BLaER1 treated with 17β-estradiol and CSF1 and Interleukin-3, amounts not matched to agents 10 nM and 100 nM (cell line): Measurements from ENCODE around the gene TFAP2C.
"Not testable (repeated sequence)": the region's sequence is repeated elsewhere in the genome, so short reads cannot be mapped to it uniquely, and the experiment has no call there.

Experiments
- H3K27ac ChIP-seq, 11 experiments: shearing (Covaris generic); formaldehyde crosslinking; 2 replicates each; pipeline ENCODE4 v1.8.1; 2022
- H3K27me3 ChIP-seq, 11 experiments: shearing (Covaris generic); formaldehyde crosslinking; 2 replicates each; pipeline ENCODE4 v1.8.1; 2022
- H3K36me3 ChIP-seq, 11 experiments: shearing (Covaris generic); formaldehyde crosslinking; 2 replicates each; pipeline ENCODE4 v1.8.1; 2022
- H3K4me1 ChIP-seq, 10 experiments: shearing (Covaris generic); formaldehyde crosslinking; 2 replicates each; pipeline ENCODE4 v1.8.1; 2022
- H3K4me2 ChIP-seq, 11 experiments: shearing (Covaris generic); formaldehyde crosslinking; 2 replicates each; pipeline ENCODE4 v1.8.1; 2022
- H3K4me3 ChIP-seq, 10 experiments: shearing (Covaris generic); formaldehyde crosslinking; 2 replicates each; pipeline ENCODE4 v1.8.1; 2022
- H3K9ac ChIP-seq, 11 experiments: shearing (Covaris generic); formaldehyde crosslinking; 2 replicates each; pipeline ENCODE4 v1.8.1; 2022
- H3K9me3 ChIP-seq, 11 experiments: shearing (Covaris generic); formaldehyde crosslinking; replicated peaks in 1 of 11; 2 replicates each; pipeline ENCODE4 v1.8.1; 2022
- H4K20me1 ChIP-seq, 11 experiments: shearing (Covaris generic); formaldehyde crosslinking; 2 replicates each; pipeline ENCODE4 v1.8.1; 2022
- Cebpa-rat ChIP-seq, 11 experiments: shearing (Covaris generic); IDR thresholded peaks; 2 replicates each; pipeline ENCODE4 v1.8.1; 2022

TFAP2C gene

GRCh38 chr20:56609321-56609720, 19.8 kb upstream of the TFAP2C start:
- H3K27me3 ChIP-seq = no peaks in the 10 kb centered on the region
- TF ChIP-seq Cebpa-rat (IDR thresholded peaks at IDR 0.05) = no peak
- no peak overlapping the region for H3K4me2 ChIP-seq
- no peaks in the 10 kb centered on the region for H4K20me1 ChIP-seq
- H3K9me3 ChIP-seq = no peaks in the 10 kb centered on the region
- H3K36me3 ChIP-seq = no peaks in the 10 kb centered on the region
- H3K27ac ChIP-seq = no peak overlapping the region
- no peak overlapping the region for H3K4me3 ChIP-seq
- H3K9ac ChIP-seq = no peak overlapping the region
- peaks cover 0 to 7% (median 0%) of the 10 kb centered on the region in 10 experiments; a peak in 6 of 20 replicates for H3K4me1 ChIP-seq

- no peaks in the 10 kb centered on the region for H3K9me3 ChIP-seq
- no peaks in the 10 kb centered on the region for H3K27me3 ChIP-seq
- no peak overlapping the region for H3K4me3 ChIP-seq
- no peaks in the 10 kb centered on the region for H3K36me3 ChIP-seq
- H3K4me1 ChIP-seq = peaks cover 0 to 7% (median 0%) of the 10 kb centered on the region in 10 experiments; a peak in 6 of 20 replicates
- H3K9ac ChIP-seq = no peak overlapping the region
- no peak overlapping the region for H3K27ac ChIP-seq
- no peak overlapping the region for H3K4me2 ChIP-seq
- no peak for TF ChIP-seq Cebpa-rat (IDR thresholded peaks at IDR 0.05)
- H4K20me1 ChIP-seq = no peaks in the 10 kb centered on the region
Observed at GRCh38 chr20:56610098-56610497, 19.0 kb upstream of the TFAP2C start.

- Histone ChIP-seq H4K20me1 (no peaks in the 10 kb centered on the region), H3K36me3 (no peaks in the 10 kb centered on the region)
Observed at GRCh38 chr20:56614196-56614595, 14.9 kb upstream of the TFAP2C start.

GRCh38 chr20:56616716-56617115, 12.4 kb upstream of the TFAP2C start:
- peaks cover 0 to 18% (median 8%) of the 10 kb centered on the region in 10 experiments; a peak in 15 of 20 replicates for H3K4me1 ChIP-seq
- no peak overlapping the region for H3K4me3 ChIP-seq
- no peak overlapping the region for H3K9ac ChIP-seq
- H3K9me3 ChIP-seq = no peaks in the 10 kb centered on the region
- H3K27ac ChIP-seq = peak overlapping the region in 1 of 11 experiments; percentile 18; a peak in 2 of 22 replicates
- no peak for TF ChIP-seq Cebpa-rat (IDR thresholded peaks at IDR 0.05)
- H3K27me3 ChIP-seq = no peaks in the 10 kb centered on the region
- peak overlapping the region in 10 of 11 experiments; percentile 7 to 88 (median 48); a peak in 15 of 22 replicates for H3K4me2 ChIP-seq
- no peaks in the 10 kb centered on the region for H3K36me3 ChIP-seq
- H4K20me1 ChIP-seq = no peaks in the 10 kb centered on the region

More at GRCh38 chr20:56614196-56614595, 14.9 kb upstream of the TFAP2C start:
- Histone ChIP-seq H3K9ac (no peak overlapping the region), H3K9me3 (no peaks in the 10 kb centered on the region), H3K27me3 (no peaks in the 10 kb centered on the region), H3K27ac (no peak overlapping the region), H3K4me2 (no peak overlapping the region), H3K4me1 (peaks cover 0 to 18% (median 8%) of the 10 kb centered on the region in 10 experiments; a peak in 15 of 20 replicates), H3K4me3 (no peak overlapping the region)
- TF ChIP-seq Cebpa-rat (IDR thresholded peaks at IDR 0.05) = no peak

GRCh38 chr20:56617489-56617888, 11.6 kb upstream of the TFAP2C start:
- no peak overlapping the region for H3K4me3 ChIP-seq
- H3K4me1 ChIP-seq = peaks cover 0 to 18% (median 8%) of the 10 kb centered on the region in 10 experiments; a peak in 15 of 20 replicates
- H3K27ac ChIP-seq = no peak overlapping the region
- TF ChIP-seq Cebpa-rat (IDR thresholded peaks at IDR 0.05) = no peak
- H3K4me2 ChIP-seq = peak overlapping the region in 2 of 11 experiments; percentile 80 to 88; a peak in 5 of 22 replicates
- no peak overlapping the region for H3K9ac ChIP-seq
- no peaks in the 10 kb centered on the region for H4K20me1 ChIP-seq
- H3K27me3 ChIP-seq = no peaks in the 10 kb centered on the region
- H3K36me3 ChIP-seq = no peaks in the 10 kb centered on the region
- H3K9me3 ChIP-seq = no peaks in the 10 kb centered on the region

- peaks cover 0 to 12% (median 4%) of the 10 kb centered on the region in 11 experiments; a peak in 8 of 22 replicates for H3K9me3 ChIP-seq
- peaks cover 28 to 42% (median 38%) of the 10 kb centered on the region in 11 experiments for H3K27me3 ChIP-seq
- no peak for TF ChIP-seq Cebpa-rat (IDR thresholded peaks at IDR 0.05)
- H3K36me3 ChIP-seq = no peaks in the 10 kb centered on the region
- peaks cover 0 to 20% (median 12%) of the 10 kb centered on the region in 11 experiments; a peak in 12 of 22 replicates for H4K20me1 ChIP-seq
- no peak overlapping the region for H3K4me2 ChIP-seq
- peaks cover 0 to 16% (median 7%) of the 10 kb centered on the region in 10 experiments; a peak in 15 of 20 replicates for H3K4me1 ChIP-seq
- H3K27ac ChIP-seq = no peak overlapping the region
- no peak overlapping the region for H3K9ac ChIP-seq
- H3K4me3 ChIP-seq = no peak overlapping the region
Observed at GRCh38 chr20:56621730-56622129, 7.4 kb upstream of the TFAP2C start.

- peaks cover 0 to 42% (median 34%) of the 10 kb centered on the region in 11 experiments; a peak in 17 of 22 replicates for H4K20me1 ChIP-seq
- peaks cover 2 to 25% (median 15%) of the 10 kb centered on the region in 10 experiments; a peak in 12 of 20 replicates for H3K4me1 ChIP-seq
- H3K36me3 ChIP-seq, H3K4me2 ChIP-seq, H3K9ac ChIP-seq, H3K27ac ChIP-seq, H3K4me3 ChIP-seq: not testable (repeated sequence)
- H3K27me3 ChIP-seq = peaks cover 50 to 64% (median 60%) of the 10 kb centered on the region in 11 experiments
- peaks cover 6 to 22% (median 11%) of the 10 kb centered on the region in 11 experiments; a peak in 20 of 22 replicates for H3K9me3 ChIP-seq
Observed at GRCh38 chr20:56623930-56624329, 5.2 kb upstream of the TFAP2C start.

GRCh38 chr20:56624786-56625681, 4.1 kb upstream of the TFAP2C start:
- H3K4me1 ChIP-seq = peaks cover 13 to 32% (median 23%) of the 10 kb centered on the region in 10 experiments; a peak in 15 of 20 replicates
- H3K4me2 ChIP-seq = no peak overlapping the region
- TF ChIP-seq Cebpa-rat (IDR thresholded peaks at IDR 0.05) = no peak
- no peak overlapping the region for H3K9ac ChIP-seq
- H3K27me3 ChIP-seq = peaks cover 61 to 75% (median 71%) of the 10 kb centered on the region in 11 experiments
- H3K27ac ChIP-seq = no peak overlapping the region
- H3K36me3 ChIP-seq = no peaks in the 10 kb centered on the region
- H4K20me1 ChIP-seq = peaks cover 0 to 53% (median 45%) of the 10 kb centered on the region in 11 experiments; a peak in 17 of 22 replicates
- peaks cover 16 to 33% (median 22%) of the 10 kb centered on the region in 11 experiments; a peak in 21 of 22 replicates for H3K9me3 ChIP-seq
- H3K4me3 ChIP-seq = peak overlapping the region in 1 of 10 experiments; percentile 8; a peak in 1 of 20 replicates

- peaks cover 69 to 83% (median 79%) of the 10 kb centered on the region in 11 experiments for H3K27me3 ChIP-seq
Observed at GRCh38 chr20:56625837-56626236, 3.3 kb upstream of the TFAP2C start.

More at GRCh38 chr20:56625837-56626236, 3.3 kb upstream of the TFAP2C start:
- Histone ChIP-seq H4K20me1 (peaks cover 0 to 61% (median 48%) of the 10 kb centered on the region in 11 experiments; a peak in 18 of 22 replicates), H3K9ac (no peak overlapping the region), H3K36me3 (no peaks in the 10 kb centered on the region), H3K4me3 (peak overlapping the region in 1 of 10 experiments; percentile 8; a peak in 2 of 20 replicates), H3K27ac (no peak overlapping the region), H3K9me3 (peaks cover 16 to 41% (median 29%) of the 10 kb centered on the region in 11 experiments; a peak in 21 of 22 replicates), H3K4me2 (no peak overlapping the region), H3K4me1 (peaks cover 13 to 37% (median 25%) of the 10 kb centered on the region in 10 experiments; a peak in 16 of 20 replicates)
- no peak for TF ChIP-seq Cebpa-rat (IDR thresholded peaks at IDR 0.05)
